ENCODE data around the gene SBNO2.

- TF ChIP-seq CTCF (conservative IDR thresholded peaks at IDR 0.05; ENCODE audit: low read length) (no peak), EZH2phosphoT487 (IDR thresholded peaks at IDR 0.05; ENCODE audit: borderline replicate concordance) (no peak)
Measured at GRCh38 chr19:1166872-1167573, 7.0 kb downstream of the SBNO2 start.

Measured in Loucy (cell line).